Astrocyte of the cerebellum (primary cell): Measurements from ENCODE around the gene PLEKHS1.
A peak's percentile ranks its signal among the peaks of the same experiment; 100 is the strongest.

Experiments used
- DNase-seq: peaks from one replicate; pipeline ENCODE4 v3.0.0-alpha.2; 2011; ENCODE audit warnings: low read depth
- H3K4me3 ChIP-seq: 2 replicates; pipeline ENCODE4 v1.5.1; 2011; ENCODE audit warnings: mild to moderate bottlenecking, low read depth, low read length, moderate library complexity
- CTCF ChIP-seq: IDR thresholded peaks from 2 replicates; pipeline ENCODE4 v1.5.1; 2012; ENCODE audit warnings: low read length, low read depth, moderate library complexity, mild to moderate bottlenecking; ENCODE audit errors: missing control alignments
- in situ Hi-C: cut with HindIII; loops from 2 replicates; pipeline ENCODE4 v1.10.0; 2017; ENCODE audit warnings: low sequenced_read_pairs

PLEKHS1 gene

GRCh38 chr10:113776553-113776952 lies 25.1 kb downstream of the PLEKHS1 start:
- H3K4me3 ChIP-seq: no peak overlapping the region
- DNase-seq: no peak
- in situ Hi-C loops: no loop called here
- no peak for TF ChIP-seq CTCF

- no peak overlapping the region for H3K4me3 ChIP-seq
- no peak for DNase-seq
- in situ Hi-C loops: no loop called here
- no peak for TF ChIP-seq CTCF
Observed at GRCh38 chr10:113780681-113781250, 29.3 kb downstream of the PLEKHS1 start.

- TF ChIP-seq CTCF: no peak
- H3K4me3 ChIP-seq: no peak overlapping the region
- DNase-seq: no peak
- in situ Hi-C loops: no loop called here
Observed at GRCh38 chr10:113782367-113782766, 30.9 kb downstream of the PLEKHS1 start.

- in situ Hi-C loops: no loop called here
- DNase-seq: no peak
- H3K4me3 ChIP-seq: no peak overlapping the region
- no peak for TF ChIP-seq CTCF
Observed at GRCh38 chr10:113782986-113783704, 31.7 kb downstream of the PLEKHS1 start.

GRCh38 chr10:113788604-113789083 lies 37.2 kb downstream of the PLEKHS1 start:
- TF ChIP-seq CTCF: no peak
- in situ Hi-C loops: no loop called here
- H3K4me3 ChIP-seq: no peak overlapping the region
- peak; percentile 98 for DNase-seq

- DNase-seq: no peak
- TF ChIP-seq CTCF: no peak
- in situ Hi-C loops: no loop called here
- no peak overlapping the region for H3K4me3 ChIP-seq
Observed at GRCh38 chr10:113791691-113792090, 40.2 kb downstream of the PLEKHS1 start.
